ENCODE results near the gene ARL13A.

DNA sequence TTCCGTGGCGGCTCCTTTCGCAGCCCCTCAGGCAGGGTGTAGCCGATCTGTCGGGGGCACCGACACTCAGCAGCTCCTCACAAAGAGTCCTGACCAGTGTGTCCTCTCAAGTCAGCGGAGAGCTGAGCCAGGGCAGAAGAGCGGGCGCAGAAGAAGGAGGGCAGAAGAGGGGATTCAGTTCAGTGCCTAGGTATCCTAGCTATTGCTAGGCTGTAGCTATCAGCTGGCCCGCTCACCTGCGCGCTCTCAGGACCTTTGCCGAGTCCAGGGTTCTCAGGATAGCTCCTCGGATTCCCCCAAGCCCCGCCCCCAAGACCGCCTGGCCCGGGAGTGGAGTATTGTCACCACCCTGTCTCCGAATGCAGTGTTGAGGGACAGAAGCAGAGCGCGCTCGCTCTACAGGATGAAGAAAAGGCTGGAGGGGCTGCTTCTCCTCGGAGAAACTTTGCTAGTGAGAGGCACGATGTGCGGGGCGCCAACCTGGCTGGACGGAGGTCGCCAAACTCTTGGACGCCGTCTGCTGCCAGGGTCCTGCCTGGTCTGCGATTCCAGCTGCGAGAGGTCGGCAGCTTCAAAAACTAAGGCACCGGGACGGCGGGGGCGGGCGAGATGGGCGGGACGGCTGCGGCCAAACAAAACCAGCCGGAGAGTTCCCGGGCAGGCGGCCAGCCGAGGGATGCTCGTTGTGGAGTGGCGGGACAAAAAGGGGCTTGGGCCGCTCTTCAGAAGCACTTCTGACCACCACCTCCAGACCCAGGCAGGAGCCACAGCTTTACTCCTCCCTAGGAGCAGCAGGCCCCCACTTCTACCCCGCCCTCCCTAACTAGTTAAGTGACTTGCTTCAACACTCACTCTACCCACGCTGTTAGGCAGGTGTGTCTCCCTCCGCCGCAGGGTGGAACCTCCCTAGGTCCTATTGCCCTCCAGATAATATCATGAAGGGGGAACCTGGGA, 40.6 kb upstream of the ARL13A start, which contains the start of gene XKRX:
- TF ChIP-seq, protein P1, sequence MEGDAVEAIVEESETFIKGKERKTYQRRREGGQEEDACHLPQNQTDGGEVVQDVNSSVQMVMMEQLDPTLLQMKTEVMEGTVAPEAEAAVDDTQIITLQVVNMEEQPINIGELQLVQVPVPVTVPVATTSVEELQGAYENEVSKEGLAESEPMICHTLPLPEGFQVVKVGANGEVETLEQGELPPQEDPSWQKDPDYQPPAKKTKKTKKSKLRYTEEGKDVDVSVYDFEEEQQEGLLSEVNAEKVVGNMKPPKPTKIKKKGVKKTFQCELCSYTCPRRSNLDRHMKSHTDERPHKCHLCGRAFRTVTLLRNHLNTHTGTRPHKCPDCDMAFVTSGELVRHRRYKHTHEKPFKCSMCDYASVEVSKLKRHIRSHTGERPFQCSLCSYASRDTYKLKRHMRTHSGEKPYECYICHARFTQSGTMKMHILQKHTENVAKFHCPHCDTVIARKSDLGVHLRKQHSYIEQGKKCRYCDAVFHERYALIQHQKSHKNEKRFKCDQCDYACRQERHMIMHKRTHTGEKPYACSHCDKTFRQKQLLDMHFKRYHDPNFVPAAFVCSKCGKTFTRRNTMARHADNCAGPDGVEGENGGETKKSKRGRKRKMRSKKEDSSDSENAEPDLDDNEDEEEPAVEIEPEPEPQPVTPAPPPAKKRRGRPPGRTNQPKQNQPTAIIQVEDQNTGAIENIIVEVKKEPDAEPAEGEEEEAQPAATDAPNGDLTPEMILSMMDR (IDR thresholded peaks at IDR 0.05; ENCODE audit: insufficient read depth, low read length, poor library complexity, severe bottlenecking): no peak
- no peak for TF ChIP-seq EZH2phosphoT487 (conservative IDR thresholded peaks at IDR 0.05; ENCODE audit: low read length)
